ENCODE results near the gene ANHX.
A peak's percentile ranks its signal among the peaks of the same experiment; 100 is the strongest.
"Not testable (repeated sequence)": the region's sequence is repeated elsewhere in the genome, so short reads cannot be mapped to it uniquely, and the experiment has no call there.

The ANHX gene

DNA sequence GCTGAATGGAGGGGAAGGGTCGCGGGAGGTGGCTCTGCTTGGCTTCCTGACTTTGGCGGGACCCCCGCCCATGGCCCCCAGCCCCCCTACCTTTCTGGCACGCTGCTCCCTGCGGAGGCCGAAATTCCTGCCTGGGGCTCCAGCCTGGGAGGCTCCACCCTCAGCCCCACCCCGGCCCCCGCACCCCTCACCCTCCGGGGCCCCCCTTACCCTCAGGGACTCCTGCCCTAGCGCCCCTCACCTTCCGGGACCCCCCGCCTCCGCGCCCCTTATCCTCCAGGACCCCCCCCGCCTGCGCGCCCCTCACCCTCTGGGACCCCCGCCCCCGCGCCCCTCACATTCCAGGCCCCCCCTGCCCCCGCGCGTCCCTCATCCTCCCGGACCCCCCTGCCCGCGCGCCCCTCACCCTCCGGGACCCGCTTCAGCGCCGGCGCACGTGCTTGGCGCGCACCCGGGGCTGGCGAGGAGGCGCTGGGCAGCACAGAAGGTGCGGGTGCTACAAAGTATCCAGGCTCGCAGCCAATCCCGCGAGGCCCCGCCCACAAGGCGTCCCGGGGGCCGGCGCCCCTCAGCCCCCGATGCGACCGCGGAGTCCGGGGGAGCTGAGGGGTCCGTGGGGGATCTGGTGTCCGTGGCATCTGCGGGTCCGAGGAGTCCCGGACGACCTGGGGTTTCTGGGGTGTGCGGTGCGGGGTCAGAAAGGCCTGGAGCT is at the start of gene ANHX:
Gene ANHX, minus strand, starts transcription at position 477 of the 712 bp plus-strand sequence. CDS start 1,521 bp downstream, outside the sequence.
- DNase-seq, result no peak

DNA sequence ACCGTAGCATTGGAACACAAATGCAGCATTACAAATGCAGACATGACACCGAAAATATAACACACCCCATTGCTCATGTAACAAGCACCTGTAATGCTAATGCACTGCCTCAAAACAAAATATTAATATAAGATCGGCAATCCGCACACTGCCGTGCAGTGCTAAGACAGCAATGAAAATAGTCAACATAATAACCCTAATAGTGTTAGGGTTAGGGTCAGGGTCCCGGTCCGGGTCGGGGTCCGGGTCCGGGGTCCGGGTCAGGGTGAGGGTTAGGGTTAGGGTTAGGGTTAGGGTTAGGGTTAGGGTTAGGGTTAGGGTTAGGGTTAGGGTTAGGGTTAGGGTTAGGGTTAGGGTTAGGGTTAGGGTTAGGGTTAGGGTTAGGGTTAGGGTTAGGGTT is 29.0 kb upstream of the ANHX start:
- not testable (repeated sequence) for DNase-seq

DNA sequence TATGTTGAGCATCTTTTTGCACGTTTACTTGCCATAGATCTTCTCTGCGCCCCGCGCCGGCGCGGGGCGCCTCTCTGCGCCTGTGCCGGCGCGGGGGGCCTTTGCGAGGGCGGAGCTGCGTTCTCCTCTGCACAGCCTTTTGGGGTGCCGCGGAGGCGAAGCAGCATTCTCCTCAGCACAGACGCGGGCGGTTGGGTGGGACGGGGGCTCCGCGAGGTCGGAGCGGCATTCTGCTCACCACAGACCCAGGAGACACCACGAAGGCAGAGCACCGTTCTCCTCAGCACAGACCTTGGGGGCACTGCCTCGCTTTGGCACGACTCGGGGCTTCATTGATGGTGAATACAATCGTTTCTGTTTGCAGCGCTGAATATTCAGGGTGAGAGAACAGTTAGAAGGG is 28.5 kb upstream of the ANHX start:
- DNase-seq, result no peak

DNA sequence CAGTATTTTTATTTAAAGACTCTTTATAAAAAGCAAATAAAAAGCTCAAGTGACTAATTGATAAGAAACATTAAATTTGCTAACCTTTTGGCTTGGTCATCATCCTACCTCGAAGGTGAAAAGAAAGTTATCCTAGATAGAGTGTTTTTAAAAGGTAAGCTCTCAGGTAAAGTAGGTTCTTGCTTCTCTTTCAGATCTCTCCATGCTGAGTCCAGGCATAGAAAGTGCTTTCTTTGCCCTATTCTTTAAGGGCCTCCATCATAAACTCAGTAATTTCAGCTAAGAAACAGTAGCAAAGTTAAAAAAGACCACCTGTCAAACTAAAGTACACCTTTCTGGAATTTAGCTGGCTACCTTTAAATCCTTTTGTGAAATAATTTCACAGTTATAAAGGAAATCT is 20.6 kb upstream of the ANHX start:
- no peak for DNase-seq

DNA sequence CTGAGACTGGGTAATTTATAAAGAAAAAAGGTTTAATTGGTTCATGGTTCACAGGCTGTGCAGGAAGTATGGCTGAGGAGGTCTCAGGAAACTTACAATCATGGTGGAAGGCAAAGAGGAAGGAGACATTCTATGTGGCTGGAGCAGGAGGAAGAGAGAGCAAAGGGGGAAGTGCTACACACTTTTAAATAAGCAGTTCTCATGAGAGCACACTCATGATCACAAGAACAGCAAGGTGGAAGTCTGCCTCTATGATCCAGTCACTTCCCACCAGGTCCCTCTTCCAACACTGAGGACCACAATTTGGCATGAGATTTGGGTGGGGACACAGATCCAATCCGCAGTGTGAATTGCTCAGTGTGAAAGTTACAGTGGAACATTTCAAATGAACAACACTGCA is 20.2 kb upstream of the ANHX start:
- not testable (repeated sequence) for DNase-seq

DNA sequence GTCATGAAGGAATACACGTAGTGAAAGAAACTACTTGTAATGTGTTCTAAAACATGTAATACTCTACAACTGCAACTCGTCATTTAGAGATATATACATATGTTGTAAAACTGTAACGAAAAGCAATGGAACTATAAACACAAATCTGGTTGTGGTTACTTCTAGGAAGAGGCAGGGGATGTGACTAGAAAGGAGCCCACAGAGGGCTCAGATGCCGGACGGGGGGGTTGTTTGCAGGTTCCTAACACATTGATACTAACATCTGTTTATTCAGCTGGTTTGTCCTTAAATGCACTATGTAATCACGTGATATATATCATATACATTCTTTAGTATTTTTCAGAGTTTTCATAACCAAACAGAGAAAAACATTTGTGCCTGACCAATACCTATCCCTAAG is 16.1 kb upstream of the ANHX start:
- no peak for DNase-seq

DNA sequence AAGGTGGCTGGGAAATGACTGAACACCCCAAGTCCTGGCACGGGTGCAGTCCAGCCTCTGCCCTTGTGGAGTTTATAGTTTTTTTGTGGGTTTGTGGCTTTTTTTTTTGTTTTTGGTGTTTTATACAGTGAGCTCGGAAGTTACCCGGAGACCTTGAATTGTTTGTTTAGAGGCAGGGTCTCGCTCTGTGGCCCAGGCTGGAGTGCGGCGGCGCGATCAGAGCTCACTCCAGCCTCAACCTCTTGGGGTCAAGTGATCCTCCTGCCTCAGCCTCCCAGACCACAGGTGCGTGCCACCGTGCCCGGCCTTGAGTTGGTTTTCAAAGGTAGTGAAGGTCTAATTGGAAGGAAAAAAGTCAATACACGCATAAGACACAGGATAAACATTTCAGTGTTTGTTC is 879 bp upstream of the ANHX start:
- no peak for DNase-seq

DNA sequence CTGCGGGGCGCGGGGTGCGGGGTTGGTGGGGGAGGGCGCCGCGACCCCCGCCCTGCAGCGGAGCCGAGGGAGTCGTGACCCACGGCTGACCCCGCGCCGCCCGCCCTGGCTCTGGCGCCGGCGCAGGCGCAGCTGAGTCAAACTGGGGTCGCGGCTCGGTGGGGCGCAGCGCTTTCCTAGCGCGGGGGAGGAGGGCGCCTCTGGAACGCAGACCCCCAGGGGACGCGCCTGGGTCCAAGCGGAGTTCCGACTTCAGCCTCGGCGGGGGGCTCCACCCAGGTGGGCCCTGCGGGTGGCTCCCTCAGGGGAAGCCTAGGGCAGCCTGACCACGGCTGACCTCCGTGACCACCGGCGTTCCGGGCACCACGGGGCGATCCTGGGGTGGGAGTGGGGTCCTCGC is 467 bp upstream of the ANHX start:
- DNase-seq, result no peak

DNA sequence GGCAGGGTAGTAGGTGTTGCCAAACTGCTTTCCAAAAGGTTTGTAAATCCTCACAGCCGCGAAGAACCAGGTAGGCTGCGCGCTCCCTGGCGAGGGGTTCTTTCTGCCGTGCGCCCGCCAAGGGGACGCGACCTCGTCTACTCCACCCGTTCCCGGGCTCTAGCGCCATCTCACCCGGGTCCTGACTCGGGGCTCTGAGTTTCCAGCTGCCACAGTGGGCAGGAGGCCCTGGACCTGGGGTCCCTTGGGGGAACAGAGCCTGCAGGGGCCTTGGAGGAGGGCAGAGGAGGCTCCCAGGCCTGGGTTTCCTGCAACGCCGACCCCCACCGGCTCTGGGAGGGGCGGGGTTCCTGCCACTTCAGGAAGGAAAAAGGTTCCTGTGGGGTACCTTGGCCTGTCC is 706 bp downstream of the ANHX start:
- no peak for DNase-seq

DNA sequence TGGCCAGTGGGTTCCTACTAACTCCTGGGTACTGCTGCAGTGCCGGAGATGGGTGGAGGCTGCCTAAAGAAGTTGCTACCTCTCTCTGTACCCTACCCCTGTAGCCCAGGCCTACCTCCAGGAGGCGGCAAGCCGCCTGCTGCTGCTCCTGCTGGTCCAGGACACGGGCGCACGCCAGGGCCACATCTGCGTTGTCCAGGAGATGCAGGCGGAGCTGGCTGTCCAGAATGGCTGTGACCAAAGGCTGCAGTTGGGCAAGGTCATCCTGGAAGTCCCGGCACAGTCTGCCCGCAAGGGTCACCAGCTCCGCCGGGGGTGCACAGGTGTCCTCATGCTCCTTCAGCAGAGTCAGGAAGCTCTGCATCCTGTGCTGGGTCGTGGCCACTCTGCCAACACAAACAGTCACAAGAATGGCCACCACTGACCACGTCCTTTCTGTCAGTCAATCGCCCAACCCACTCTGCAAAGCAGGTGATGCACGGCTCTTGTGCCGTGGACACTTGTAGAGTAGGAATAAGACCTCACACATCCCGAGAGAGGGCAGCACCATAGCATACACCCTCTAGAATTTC is 1.6 kb downstream of the ANHX start:
- no peak for DNase-seq

DNA sequence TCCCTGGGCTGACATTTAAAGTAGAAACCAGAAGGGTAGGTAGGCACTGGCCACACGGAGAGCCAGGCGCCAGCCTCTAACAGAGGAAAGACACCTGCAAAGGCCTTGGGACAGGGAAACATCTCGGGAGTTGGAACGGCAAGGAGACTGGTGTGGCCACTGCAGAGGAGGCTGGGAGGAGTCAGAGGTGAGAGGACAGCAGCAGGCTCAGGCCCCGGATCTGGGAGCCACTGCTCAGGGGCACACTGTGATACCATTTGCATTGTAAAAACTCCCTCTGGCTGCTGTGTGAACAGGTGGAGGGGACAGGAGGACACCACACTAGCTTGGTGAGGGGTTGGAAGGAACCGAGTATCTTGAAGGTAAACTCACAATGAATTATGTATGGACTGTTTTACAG is 2.7 kb downstream of the ANHX start:
- no peak for DNase-seq

DNA sequence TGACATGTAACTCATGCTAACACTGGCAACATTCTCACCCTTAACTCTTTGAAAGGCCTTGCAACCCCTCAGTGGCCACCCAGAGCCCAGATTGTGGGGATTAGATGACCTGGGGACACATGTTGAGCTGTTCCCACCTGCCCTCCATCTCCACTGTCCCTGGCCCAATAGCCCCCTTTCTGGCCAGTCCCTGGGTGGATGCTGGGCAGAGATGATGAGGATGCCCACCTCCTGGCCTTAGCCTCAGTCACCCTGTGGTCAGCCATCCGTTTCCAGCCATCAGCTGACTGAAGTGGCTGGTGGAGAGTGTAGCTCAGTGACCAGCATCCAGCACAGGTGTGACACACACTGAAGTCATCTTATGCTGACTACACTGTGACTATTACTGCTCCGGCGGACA is 4.7 kb downstream of the ANHX start:
- DNase-seq, result no peak

DNA sequence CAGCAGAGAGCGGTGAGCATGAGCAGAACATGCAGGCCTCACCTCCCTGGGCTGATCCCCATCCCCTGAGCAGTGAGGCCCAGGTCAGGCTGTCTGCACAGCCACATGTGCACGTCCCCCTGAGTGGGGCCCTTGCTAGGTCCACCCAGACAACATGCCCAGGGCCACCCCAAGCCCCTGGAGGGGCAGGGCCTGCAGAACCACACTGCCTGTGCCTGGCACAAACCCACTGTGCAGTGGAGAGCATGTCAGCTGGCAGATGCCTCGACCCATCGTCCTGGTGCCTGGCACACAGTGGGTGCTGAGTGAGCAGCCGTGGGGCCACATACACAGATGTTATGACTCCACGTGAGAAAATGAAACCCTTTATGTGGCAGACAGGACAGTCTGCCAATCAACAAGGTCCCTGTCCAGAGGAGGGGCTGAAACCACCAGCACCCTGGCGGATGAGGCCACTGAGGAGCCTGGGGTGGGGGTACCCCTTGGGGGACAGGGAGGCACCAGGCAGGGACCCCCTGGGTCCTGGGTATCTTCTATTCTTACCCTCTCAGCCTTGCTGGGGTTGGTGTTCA is 8.3 kb downstream of the ANHX start:
- no peak for DNase-seq

DNA sequence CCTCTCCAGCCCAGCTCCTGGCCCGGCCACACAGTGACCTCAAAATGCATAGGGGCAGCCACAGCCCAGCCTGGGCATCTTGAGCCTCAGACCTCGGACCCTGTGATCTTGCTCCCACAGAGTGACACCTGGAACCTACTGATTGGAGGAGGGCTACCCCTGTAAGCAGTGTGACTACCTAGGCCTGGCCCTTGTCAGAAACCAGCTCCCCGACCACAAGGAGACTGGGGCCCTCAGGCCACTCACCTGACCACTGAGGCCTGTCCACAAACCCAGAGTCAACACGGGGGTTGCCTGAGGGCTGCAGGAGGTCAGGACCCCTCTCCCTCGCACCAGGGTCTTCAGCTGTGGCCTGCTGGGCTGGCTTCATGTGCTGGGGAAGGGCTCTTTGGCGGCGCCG is 9.0 kb downstream of the ANHX start:
- DNase-seq, result no peak

DNA sequence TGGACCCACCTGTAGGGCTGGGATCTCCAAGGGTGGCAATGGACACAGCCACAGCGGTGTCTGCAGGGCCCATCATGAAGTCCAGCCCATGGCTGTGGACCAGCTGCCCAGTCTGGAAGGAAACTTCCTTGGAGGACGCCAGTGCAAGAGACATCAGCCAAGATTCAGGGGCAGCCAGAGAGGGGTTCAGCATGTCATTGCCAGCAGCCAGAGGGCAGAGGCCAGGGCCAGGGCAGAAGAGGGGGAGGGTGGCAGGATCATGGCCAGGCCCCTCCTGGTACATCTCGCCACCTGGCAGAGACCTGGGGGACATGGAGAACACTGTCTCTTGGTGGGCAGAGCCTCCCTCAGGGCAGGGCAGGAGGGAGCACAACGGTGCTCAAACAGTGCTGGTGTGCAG is 10.2 kb downstream of the ANHX start:
- DNase-seq, result no peak

DNA sequence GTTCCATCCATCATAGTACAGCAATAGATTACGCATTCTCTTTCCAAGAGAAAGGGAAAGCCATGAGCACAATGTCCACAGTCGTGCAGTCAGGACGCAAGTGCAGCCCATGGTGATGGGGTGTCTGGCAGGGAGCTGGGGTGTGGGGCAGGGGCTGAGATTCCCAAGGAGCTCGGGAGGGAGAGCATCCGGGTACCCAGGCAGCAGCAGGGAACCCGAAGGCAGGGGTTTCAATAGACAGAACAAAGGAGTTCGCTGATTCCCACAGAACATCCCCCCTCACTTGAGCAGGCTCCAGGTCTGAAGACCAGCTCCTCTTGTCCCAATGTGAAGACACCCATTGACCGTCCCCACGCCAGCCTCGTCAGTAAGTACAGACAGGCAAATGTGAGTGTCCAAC is 13.5 kb downstream of the ANHX start:
- no peak for DNase-seq

DNA sequence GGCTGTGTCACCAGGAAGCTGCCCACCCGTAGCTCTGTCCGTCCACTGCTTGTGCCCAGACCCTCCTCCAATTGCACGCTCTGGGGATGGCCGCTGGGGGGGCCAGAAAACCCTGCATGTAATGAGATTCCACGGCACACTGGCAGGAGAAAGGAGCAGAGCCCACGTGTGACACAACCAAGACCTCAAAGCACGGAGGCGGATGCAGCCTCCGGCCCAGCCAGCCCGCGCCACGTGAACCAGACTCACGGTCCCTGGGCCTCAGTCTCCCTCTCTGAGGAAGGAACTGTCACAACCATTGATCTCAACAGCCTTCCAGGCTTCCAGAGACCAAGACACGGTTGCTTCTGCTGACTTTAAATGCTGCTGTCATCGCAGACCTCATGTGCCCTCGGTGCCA is 14.4 kb downstream of the ANHX start:
- DNase-seq, result no peak

DNA sequence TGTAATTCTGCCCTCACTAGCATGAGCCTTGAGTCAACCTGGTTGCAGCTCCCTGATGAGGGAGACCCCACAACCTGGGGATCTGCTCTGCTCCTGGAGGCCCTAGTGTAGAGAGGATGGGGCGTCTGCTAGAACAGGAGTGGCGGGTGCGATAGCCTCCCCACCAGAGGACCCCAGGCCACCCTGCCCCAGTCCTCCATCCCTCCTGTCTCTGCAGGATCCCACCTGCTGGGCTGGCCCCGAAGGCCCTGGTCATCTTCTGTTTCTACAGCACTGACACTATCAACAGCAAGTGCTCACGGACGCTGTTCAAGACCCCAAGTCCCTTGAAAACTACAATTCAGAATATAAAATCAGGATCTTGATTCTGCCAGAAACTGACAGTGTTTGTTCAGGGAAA is 15.2 kb downstream of the ANHX start:
- DNase-seq, result no peak

DNA sequence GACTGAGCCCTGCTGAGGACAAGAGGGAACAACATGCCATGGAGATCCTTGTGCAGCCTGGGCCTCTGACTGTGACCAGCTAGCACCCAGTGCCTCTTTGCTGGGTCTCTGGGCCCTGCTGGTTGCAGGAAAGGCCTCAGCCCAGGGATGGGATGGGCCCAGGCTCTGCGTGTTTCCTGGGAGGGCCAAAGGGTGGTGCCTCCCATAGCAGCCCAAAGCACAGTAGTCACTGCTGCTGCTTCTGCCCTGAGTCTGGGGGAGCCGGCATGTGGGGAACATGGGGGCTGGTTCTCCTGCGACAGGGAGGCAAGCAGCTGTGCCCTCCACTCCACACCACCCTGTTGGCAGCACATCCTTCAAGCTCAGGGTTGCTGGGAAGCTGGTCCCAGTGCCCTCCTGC is 18.5 kb downstream of the ANHX start:
- DNase-seq, result no peak

DNA sequence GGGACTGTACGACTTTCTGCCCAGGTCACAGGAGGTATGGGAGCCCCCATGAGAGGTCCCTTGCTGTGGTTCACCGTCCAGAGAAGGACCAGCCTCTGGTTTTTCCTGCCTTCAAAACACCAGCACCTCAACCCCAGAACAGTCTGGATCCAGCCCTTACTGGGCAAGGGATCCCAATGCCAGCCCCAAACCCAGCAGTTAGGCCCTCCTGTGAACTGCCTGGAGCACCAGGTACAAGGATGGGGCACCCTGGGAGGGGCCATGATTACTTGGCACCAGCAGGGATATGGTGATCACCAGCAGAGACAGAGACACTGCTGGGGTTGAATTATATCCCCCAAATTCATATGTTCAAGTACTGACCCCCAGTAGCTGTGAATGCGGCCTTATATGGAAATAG is 20.0 kb downstream of the ANHX start:
- no peak for DNase-seq

DNA sequence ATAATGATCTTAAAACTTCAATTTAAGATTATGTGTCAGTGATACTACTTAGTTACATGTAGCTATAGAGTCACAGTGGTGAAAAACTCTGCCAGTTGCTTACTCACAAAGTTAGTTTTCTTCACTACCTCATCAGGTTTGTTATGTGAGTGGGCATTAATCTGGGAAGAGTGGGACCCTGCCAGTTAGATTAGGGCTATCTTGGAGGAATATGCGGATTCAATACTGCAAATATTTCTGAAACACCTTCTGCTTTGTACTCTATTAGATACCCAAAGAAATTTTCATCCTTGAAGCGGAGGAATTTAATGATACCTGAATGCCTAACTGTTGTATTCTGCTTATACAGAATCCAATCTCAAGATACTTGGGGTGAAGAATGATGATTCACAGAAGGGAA is 29.3 kb downstream of the ANHX start:
- no peak for DNase-seq

DNA sequence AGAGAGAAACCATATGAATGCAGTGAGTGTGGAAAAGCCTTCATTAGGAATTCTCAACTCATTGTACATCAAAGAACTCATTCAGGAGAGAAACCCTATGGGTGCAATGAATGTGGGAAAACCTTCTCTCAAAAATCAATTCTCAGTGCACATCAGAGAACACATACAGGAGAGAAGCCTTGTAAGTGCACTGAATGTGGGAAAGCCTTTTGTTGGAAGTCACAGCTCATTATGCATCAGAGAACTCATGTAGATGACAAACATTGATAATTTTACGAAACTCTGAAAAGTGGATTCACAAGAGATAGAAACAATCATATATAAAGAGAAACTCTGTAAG is 31.4 kb downstream of the ANHX start:
- no peak for DNase-seq

DNA sequence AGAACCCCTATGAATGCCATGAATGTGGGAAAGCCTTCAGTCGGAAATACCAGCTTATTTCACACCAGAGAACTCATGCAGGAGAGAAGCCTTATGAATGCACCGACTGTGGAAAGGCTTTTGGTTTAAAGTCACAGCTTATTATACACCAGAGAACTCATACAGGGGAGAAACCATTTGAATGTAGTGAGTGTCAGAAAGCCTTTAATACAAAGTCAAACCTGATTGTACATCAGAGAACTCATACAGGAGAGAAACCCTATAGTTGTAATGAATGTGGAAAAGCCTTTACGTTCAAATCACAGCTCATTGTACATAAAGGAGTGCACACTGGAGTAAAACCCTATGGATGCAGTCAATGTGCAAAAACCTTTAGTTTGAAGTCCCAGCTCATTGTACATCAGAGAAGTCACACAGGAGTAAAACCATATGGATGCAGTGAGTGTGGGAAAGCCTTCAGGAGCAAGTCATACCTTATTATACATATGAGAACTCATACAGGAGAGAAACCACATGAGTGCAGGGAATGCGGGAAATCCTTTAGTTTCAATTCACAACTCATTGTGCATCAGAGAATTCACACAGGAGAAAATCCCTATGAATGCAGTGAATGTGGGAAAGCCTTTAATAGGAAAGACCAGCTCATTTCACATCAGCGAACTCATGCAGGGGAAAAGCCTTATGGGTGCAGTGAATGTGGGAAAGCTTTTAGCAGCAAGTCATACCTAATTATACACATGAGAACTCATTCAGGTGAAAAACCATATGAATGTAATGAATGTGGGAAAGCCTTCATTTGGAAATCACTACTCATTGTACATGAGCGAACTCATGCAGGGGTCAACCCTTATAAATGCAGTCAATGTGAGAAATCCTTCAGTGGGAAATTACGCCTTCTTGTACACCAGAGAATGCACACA is 32.1 kb downstream of the ANHX start:
- DNase-seq, result peak; percentile 2
